ENCODE results near the gene NUDT5.
"Not testable (repeated sequence)": the region's sequence is repeated elsewhere in the genome, so short reads cannot be mapped to it uniquely, and the experiment has no call there.

NUDT5 gene

DNA sequence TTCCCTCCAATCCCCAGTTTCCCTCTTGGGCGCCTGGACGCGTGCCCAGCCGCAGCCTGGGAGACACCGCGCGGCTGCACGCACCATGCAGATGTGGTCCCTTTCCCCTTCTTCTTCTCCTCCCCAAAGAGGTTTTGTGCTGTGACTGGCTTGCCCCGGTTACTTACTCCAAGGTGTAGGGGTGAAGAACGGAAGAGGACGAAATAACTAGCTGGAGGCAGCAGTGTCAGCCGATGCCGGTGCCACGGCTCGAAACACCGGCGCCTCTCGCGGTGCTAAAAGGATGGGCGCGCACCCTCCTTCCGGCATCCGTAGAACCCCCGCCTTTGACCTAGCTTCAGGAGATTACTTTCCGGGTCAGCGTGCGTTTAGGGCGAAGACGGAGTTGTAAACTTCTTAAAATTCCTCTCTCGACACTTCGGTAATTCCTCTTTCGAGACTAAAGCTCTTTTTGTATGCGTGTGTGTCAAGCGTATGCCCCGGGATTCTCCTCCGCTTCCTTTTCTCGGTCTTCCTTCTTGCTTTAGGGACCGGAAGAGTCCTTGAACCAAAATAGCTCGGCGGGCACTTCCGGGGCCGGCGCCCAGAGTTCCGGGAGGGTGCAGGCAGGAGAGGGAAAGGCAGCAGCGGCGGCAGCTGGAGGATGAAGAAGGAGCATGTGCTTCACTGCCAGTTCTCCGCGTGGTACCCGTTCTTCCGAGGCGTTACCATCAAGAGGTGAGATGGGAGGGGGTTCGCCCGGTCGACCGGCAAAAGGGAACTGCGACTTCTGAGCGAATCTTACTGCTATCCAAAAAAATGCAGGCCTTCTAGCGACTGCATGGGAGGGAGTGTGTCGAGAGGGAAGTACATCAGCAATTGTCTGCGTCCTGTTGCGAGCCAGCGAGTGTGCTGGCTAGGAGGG lies at the start of gene NUDT5, which contains the start of gene CDC123:
NUDT5 (minus strand) TSS at position 289 of the 904 bp plus-strand sequence. CDS start 9,600 bp downstream, outside the sequence.
CDC123 (plus strand) TSS at position 586 of the 904 bp plus-strand sequence; CDS start at position 644, 58 bp downstream.
- DNase-seq: peak; percentile 85

GRCh38 chr10:12243864-12244620 lies 48.4 kb upstream of the NUDT5 start:
- peak; percentile 24 for DNase-seq

DNA sequence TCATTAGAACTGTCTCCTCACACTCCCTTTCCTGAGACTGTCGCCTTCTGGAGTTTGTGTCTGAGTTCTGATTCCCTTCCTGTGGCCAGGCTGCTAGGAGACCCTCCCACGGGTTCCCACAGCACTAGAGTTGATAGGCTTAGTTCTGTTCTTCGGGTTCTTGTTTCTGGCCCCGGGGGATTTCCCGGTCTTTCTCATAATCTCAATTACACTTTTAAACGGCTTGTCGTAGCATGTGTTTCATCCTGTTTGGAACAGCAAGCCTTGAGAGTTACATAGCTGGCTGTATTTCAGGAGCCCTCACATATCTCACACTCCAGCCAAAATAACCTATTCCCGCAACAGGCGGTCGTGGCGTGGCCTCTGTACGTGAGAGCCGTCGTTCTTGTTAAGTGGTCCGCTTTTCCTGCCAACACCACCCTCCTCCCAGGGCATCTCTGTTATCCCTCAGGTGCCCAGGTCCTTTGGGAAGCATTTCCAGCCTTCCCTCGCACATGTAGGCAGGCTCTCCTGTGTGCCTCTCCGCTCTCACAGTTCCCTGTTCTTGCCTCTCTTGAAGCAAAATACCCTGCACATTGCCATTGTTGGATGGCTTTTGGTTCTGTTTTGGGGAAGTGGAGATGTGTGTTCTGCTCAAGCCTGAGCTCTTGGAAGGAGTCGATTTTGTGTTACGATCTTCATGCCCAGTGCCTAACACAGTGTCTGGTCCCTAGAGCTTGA lies 46.3 kb upstream of the NUDT5 start:
- peak; percentile 9 for DNase-seq

GRCh38 chr10:12238821-12239220 lies 43.1 kb upstream of the NUDT5 start:
- DNase-seq: no peak

DNA sequence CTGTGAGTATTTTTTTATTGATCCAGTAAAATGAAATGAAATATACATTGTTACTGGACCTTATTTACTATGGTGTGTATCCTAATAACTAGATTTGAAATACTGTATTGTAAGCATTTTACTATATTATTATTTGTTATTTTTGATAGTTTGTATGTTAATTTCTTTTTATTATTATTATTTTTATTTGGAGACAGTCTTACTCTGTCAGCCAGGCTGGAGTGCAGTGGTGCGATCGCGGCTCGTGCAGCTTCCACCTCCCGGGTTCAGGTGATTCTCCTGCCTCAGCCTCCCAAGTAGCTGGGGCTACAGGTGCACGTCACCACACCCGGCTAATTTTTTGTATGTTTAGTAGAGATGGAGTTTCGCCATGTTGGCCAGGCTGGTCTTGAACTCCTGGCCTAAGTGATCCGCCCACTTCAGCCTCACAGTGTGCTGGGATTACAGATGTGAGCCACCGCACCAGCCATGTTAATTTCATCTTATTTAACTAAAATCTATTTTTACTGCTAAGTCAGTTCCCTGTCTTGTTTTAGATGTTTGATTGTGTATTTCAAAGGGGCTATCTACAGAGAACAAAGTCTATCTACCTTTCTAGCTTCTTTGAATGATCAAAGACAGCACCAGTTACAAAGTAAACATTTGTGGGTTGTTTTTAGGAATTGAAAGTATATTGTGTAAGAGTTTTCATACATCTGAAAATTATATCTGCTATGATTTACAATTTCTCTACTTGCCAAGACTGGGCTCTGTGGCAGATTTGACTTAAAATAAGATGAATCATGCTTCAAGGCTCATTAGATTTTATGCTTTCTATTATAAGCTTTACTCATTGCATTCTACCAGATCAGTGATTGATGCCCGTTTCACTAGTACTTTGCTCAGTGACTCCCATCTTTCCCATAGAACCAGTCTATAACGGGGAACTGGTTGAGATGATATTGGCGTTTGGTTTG lies 41.9 kb upstream of the NUDT5 start:
- no peak for DNase-seq

DNA sequence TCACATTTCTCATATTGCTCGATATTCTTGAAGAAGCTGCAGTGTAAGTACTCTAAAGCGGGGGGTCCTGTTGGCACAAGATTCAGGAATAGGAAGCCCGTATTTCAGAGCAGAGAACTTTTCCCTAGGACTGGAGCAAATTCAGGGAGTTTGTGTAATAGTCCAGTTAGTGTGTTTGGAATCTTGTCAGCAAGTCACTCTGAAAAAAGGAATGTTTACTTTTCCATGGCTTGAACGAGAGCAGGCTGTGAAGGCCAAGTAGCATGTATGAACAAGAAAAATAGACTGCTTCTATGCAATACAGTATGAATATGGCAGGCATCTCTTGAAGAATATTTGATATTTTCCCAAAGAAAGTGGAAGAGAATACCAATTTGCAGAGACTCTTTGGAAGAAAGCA lies 40.1 kb upstream of the NUDT5 start:
- DNase-seq: no peak

GRCh38 chr10:12235116-12235694 lies 39.5 kb upstream of the NUDT5 start:
- DNase-seq: no peak

- DNase-seq: not testable (repeated sequence)
Observed at GRCh38 chr10:12234687-12235086, 39.0 kb upstream of the NUDT5 start.

- DNase-seq: no peak
Observed at GRCh38 chr10:12228851-12229250, 33.2 kb upstream of the NUDT5 start.

DNA sequence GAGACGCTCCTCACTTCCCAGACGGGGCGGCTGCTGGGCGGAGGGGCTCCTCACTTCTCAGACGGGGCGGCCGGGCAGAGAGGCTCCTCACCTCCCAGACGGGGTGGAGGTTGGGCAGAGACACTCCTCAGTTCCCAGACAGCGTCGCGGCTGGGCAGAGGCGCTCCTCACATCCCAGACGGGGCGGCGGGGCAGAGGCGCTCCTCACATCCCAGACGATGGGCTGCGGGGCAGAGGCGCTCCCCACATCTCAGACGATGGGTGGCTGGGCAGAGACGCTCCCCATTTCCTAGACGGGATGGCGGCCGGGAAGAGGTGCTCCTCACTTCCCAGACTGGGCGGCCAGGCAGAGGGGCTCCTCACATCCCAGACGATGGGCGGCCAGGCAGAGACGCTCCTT lies 30.7 kb upstream of the NUDT5 start:
- DNase-seq: not testable (repeated sequence)

- no peak for DNase-seq
Observed at GRCh38 chr10:12225444-12225843, 29.8 kb upstream of the NUDT5 start.

GRCh38 chr10:12221323-12222298 lies 25.9 kb upstream of the NUDT5 start:
- no peak for DNase-seq

DNA sequence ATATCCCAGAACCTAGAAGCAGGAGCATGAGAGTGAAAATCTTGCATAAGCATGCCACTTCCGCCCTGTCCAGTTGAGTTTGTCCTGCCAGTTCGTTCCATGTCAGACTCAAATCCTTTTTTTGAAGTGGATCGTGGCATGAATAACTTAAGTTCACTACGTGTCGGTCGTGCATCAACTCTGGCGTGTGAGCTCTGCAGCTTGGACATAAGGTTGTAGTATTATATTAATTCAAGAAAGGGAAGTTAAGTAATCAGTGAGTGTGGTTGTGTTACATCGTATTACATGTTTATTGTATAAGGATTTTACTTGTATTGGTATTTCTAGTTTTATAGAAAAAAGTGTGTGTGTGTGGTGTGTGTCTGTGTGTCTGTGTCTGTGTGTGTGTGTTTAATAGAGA lies 23.3 kb upstream of the NUDT5 start:
- no peak for DNase-seq

DNA sequence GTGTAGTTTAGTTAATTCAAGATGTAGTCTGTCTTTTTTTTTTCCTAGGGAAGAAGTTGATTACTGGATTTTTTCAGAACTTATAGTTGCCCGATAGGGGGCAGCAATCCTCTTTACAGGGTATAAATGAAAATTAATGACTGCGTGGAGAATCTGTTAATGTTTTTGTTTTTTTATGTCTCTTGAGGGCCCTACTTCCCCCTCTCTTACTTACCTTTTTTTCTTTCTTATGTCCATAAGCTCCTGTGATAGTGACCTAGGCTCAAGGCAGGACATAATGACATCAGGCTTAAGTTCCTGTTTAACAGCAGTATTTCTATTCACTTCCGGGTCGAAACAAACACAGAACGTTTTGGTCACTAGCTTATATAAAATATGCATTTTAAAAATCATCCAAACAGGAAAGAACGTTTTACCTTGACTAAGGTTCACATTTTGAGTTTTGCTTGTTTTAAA lies 19.1 kb upstream of the NUDT5 start:
- DNase-seq: peak; percentile 58

DNA sequence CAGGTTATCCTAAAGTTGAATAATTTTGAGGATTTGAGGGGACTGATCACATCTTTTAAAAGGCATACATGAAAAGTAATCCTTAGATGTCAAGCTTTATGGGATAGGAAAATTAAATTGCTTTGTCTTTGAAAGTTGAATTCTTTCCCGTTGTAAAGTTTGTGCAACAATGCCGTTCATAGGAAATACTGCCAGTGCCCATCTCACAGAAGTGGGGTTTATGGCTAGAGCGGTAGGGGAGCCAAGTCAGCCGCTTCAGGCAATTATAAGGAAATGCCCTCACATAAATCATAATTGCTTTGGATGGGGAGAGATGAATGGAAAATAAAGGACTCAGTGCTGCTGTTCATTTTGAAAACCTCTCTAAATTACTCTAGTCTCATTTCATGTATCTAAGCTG lies 18.4 kb upstream of the NUDT5 start:
- no peak for DNase-seq

- no peak for DNase-seq
Observed at GRCh38 chr10:12213621-12214020, 17.9 kb upstream of the NUDT5 start.

GRCh38 chr10:12212454-12212853 lies 16.8 kb upstream of the NUDT5 start:
- no peak for DNase-seq

DNA sequence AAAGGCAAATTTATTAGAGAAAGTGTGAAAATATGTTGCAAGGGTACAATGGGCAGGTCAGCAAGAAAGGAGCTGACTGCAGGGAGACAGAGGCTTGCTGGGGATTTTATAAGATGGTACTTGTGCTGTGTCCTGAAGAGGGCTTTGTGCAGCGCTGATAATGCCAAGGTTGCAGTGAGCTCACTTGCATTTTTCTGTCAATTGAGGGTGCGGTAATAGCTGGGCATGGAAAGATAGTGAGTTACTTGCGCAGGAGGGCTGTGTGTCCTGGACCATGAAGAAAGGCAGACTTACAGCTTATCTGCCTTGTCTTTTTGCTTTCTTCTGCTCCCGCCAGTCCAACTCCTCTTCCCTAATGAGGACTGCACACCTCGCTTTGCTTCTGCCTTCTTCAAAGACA lies 12.8 kb upstream of the NUDT5 start:
- DNase-seq: no peak

GRCh38 chr10:12207114-12207513 lies 11.4 kb upstream of the NUDT5 start:
- DNase-seq: no peak

DNA sequence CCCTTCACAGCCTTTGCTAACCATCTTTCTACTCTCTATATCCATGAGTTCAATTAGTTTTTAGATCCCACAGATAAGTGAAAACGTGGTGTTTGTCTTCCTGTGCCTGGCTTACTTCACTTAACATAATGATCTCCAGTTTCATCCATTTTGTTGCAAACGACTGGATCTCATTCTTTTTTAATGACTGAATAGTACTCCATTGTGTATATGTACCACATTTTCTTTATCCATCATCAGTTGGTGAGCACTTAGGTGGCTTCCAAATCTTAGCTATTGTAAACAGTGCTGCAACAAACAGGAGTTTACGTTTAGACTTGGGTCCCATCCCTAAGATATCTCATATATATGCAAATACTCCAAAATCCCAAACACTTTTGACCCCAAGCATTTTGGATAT lies 9.4 kb upstream of the NUDT5 start:
- no peak for DNase-seq

Data from CD4-positive, alpha-beta T cell treated with Interleukin-21 for 1 hour (primary cell).